Large intestine (tissue), 3 donors: Measurements from ENCODE around the gene CAB39L. TPM values are rescaled to one million over a fixed set of nuclear protein-coding genes. Genes with fewer than 3 reads are reported as not detected.
A peak's percentile ranks its signal among the peaks of the same experiment; 100 is the strongest.

Experiments used
- DNase-seq, 2 donors: peaks; one replicate each; pipeline versions ENCODE4 v3.0.0 to v3.0.0-alpha.2; 2013
- H3K27ac ChIP-seq: one replicate; pipeline ENCODE4 v1.5.1; 2013; ENCODE audit warnings: low read length
- H3K27me3 ChIP-seq: 2 replicates; pipeline ENCODE4 v1.6.1; 2013; ENCODE audit warnings: low read length; ENCODE audit not compliant: control insufficient read depth, insufficient read depth
- H3K36me3 ChIP-seq: 2 replicates; pipeline ENCODE4 v1.6.1; 2013; ENCODE audit warnings: low read length; ENCODE audit not compliant: control insufficient read depth, insufficient read depth
- H3K4me1 ChIP-seq: one replicate; pipeline ENCODE4 v1.6.1; 2013; ENCODE audit warnings: low read length; ENCODE audit not compliant: control insufficient read depth, insufficient read depth
- H3K4me3 ChIP-seq: one replicate; pipeline ENCODE4 v1.5.1; 2013; ENCODE audit warnings: low read length
- H3K9me3 ChIP-seq: one replicate; pipeline ENCODE4 v1.6.1; 2013; ENCODE audit warnings: mild to moderate bottlenecking, low read depth, low read length, moderate library complexity; ENCODE audit not compliant: control insufficient read depth
- WGBS: methylation state at CpG from one replicate; pipeline ENCODE4 v1.1.5; 2013; ENCODE audit warnings: low lambda C conversion rate; ENCODE audit not compliant: insufficient coverage; 5-methylcytosine and 5-hydroxymethylcytosine counted together
- polyA plus RNA-seq: library from polyadenylated mRNA; unstranded; fragments of 120-200 nt; gene quantifications from one replicate; pipeline ENCODE4 v1.2.1, GENCODE V29; 2013

Gene CAB39L
- polyA plus RNA-seq, 1 donor: 7.8 TPM

DNA sequence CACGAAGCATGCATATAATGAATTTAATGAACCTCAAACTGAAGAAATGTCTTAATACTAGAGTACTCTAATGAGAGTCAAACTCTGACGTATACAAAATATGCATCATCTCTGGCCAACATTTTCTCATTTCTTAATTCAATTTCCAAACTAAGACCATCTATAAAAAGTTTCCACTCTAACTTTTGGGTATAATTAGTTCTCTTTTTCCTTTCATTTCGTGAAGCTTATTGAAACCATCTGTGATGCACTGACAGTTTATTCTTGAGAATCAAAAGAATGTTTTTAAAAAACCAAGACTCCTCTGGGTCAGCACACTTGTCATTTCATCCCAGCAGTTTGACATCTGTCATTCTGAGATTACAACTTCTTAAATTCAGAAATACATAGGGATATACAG lies 90.0 kb downstream of the CAB39L start:
- Histone ChIP-seq H3K27me3 (no peaks in the 10 kb centered on the region), H3K27ac (no peak overlapping the region), H3K4me1 (no peaks in the 10 kb centered on the region), H3K9me3 (peaks cover 7% of the 10 kb centered on the region), H3K36me3 (no peaks in the 10 kb centered on the region), H3K4me3 (no peak overlapping the region)
- DNase-seq: no peak
- 100% methylated on average over 2 of the region's 3 CpGs for WGBS

GRCh38 chr13:49351871-49352270 lies 92.0 kb downstream of the CAB39L start:
- H3K27me3 ChIP-seq: no peaks in the 10 kb centered on the region
- 100% methylated on average over 2 of the region's 2 CpGs for WGBS
- no peak overlapping the region for H3K27ac ChIP-seq
- peaks cover 7% of the 10 kb centered on the region for H3K9me3 ChIP-seq
- no peak overlapping the region for H3K4me3 ChIP-seq
- H3K36me3 ChIP-seq: no peaks in the 10 kb centered on the region
- DNase-seq: no peak
- H3K4me1 ChIP-seq: no peaks in the 10 kb centered on the region

DNA sequence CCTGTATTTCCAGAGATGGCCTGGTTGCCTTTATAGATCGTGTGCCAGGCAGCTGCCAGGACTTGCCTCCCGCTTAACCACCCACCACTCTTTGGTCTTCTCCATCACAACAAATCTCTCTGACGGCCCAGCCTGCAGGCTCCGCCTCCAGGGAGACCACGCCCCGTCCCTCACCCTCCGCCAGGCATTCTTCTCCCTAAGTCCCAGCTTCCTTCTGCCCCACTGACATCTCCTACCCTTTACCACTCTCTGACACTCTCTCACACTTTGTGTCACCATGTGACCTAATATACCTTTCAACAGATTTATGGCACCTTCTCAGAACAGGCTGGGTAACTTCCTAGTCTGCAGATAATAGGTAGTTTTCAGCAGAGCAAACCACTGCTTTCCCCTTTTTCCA lies 95.1 kb downstream of the CAB39L start:
- Histone ChIP-seq H3K27ac (no peak overlapping the region), H3K4me3 (no peak overlapping the region), H3K4me1 (no peaks in the 10 kb centered on the region), H3K27me3 (no peaks in the 10 kb centered on the region), H3K9me3 (no peaks in the 10 kb centered on the region), H3K36me3 (no peaks in the 10 kb centered on the region)
- 27% methylated on average over 4 of the region's 7 CpGs for WGBS
- peak; percentile 78 to 87 for DNase-seq

DNA sequence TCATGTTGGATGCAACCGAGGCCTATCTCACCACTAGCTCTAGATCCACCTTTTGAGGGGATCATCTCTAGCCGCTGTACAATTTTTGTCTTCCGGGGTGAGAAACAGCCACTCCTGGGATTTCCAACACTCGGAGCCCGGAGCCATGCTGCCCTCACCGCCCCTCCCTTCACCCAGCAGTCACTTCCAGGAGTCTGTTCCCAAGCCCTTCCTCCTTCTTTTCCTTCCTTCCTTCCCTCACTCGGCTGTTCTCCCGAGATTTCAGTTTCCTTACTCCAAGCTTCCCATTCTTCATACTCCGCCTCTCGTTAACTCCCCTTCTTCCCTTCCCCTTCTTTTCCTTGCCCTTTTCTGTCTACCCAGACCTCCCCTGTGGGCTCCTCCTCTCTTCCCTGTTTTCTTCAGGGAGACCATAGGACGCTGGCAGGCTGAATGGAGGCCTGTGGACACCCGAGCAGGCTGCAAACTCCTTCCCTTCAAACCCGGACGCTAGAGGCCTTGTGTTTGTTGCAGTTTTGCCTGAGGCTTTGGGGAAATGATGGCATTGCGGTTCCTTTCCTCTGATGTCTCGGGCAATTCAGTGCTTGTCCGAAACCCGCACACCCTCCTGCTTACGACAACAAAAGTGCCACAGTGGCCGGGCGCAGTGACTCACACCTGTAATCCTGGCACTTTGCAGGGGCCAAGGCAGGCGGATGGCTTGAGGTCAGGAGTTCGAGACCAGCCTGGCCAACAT lies 96.0 kb downstream of the CAB39L start:
- H3K27me3 ChIP-seq: no peaks in the 10 kb centered on the region
- no peaks in the 10 kb centered on the region for H3K36me3 ChIP-seq
- DNase-seq: no peak
- no peaks in the 10 kb centered on the region for H3K9me3 ChIP-seq
- no peak overlapping the region for H3K4me3 ChIP-seq
- H3K27ac ChIP-seq: no peak overlapping the region
- no peaks in the 10 kb centered on the region for H3K4me1 ChIP-seq
- 97% methylated on average over 8 of the region's 23 CpGs for WGBS

DNA sequence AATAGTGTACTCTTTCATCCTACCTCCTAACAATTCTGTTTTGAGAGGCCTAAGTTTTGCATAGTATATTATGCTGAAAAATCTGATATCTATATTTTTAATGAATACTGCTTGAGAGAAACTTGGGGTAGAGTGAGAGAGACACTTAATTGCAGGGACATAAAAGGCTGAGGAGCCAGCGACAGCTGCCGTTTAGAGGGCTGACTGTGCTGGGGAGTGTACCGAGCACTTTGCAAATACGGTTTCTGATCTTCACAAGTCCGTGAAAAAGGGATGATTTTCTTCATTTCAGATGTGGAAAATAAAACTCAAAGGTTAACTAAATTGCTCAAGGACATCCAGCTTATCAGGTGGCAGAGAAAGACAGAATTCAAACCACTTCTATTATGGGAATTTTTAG lies 97.4 kb downstream of the CAB39L start:
- WGBS: no CpG with 5 or more reads among the region's 5 CpGs
- no peak for DNase-seq
- Histone ChIP-seq H3K4me3 (no peak overlapping the region), H3K9me3 (no peaks in the 10 kb centered on the region), H3K36me3 (no peaks in the 10 kb centered on the region), H3K27ac (no peak overlapping the region), H3K27me3 (no peaks in the 10 kb centered on the region), H3K4me1 (no peaks in the 10 kb centered on the region)

GRCh38 chr13:49343731-49344130 lies 100.1 kb downstream of the CAB39L start:
- no peak overlapping the region for H3K27ac ChIP-seq
- H3K4me1 ChIP-seq: no peaks in the 10 kb centered on the region
- H3K9me3 ChIP-seq: no peaks in the 10 kb centered on the region
- no peaks in the 10 kb centered on the region for H3K36me3 ChIP-seq
- no peak for DNase-seq
- no peaks in the 10 kb centered on the region for H3K27me3 ChIP-seq
- 20% methylated on average over 1 of the region's 2 CpGs for WGBS
- H3K4me3 ChIP-seq: no peak overlapping the region

GRCh38 chr13:49343255-49343654 lies 100.6 kb downstream of the CAB39L start:
- Histone ChIP-seq H3K27ac (no peak overlapping the region), H3K4me3 (no peak overlapping the region), H3K36me3 (no peaks in the 10 kb centered on the region), H3K4me1 (no peaks in the 10 kb centered on the region), H3K27me3 (no peaks in the 10 kb centered on the region), H3K9me3 (no peaks in the 10 kb centered on the region)
- DNase-seq: peak; percentile 9 to 31
- no CpG with 5 or more reads among the region's 3 CpGs for WGBS

GRCh38 chr13:49342454-49342853 lies 101.4 kb downstream of the CAB39L start:
- Histone ChIP-seq H3K4me3 (no peak overlapping the region), H3K36me3 (no peaks in the 10 kb centered on the region), H3K9me3 (no peaks in the 10 kb centered on the region), H3K27ac (no peak overlapping the region), H3K4me1 (no peaks in the 10 kb centered on the region), H3K27me3 (no peaks in the 10 kb centered on the region)
- DNase-seq: no peak
- WGBS: no CpG with 5 or more reads among the region's 2 CpGs

- Histone ChIP-seq H3K9me3 (no peaks in the 10 kb centered on the region), H3K36me3 (no peaks in the 10 kb centered on the region), H3K27me3 (no peaks in the 10 kb centered on the region), H3K27ac (no peak overlapping the region), H3K4me3 (no peak overlapping the region), H3K4me1 (no peaks in the 10 kb centered on the region)
- DNase-seq: no peak
Observed at GRCh38 chr13:49341941-49342340, 101.9 kb downstream of the CAB39L start.

DNA sequence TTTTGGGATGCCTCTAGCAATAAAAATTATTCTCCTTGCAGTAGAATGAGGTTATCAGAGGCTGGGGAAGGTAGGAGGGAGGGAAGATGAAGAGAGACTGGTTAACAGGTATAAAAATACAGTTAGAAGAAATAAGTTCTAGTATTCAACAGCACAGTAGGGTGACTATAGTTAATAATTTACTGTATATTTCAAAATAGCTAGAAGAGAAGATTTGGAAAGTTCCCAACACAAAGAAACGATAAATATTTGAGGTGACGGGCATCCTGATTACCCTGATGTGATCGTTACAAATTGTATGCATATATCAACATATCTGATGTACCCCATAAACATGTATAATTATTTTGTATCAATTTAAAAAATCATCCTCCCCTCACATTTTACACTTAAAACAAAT lies 102.3 kb downstream of the CAB39L start:
- Histone ChIP-seq H3K4me3 (no peak overlapping the region), H3K36me3 (no peaks in the 10 kb centered on the region), H3K27ac (no peak overlapping the region), H3K9me3 (no peaks in the 10 kb centered on the region), H3K4me1 (no peaks in the 10 kb centered on the region), H3K27me3 (no peaks in the 10 kb centered on the region)
- WGBS: no CpG with 5 or more reads among the region's 3 CpGs
- DNase-seq: no peak

DNA sequence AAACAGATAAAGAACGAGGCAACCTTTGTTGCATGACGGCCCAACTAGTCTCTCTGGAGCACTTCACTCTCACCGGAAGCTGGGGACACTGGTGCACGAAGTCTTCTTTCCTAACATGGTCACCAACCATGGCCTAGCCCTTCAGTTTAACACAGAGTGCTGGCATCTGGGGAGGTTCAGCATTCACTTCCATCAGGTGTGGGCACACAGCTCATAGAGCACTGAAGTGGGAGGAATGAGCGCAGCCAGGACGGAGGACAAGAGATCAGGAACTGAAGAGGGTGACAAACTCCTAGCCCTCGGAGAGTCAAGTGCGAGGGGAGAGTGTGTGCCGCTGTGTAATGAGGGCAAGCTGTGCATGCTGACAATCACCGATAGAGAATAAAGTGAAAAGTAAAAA lies 103.7 kb downstream of the CAB39L start:
- no peak overlapping the region for H3K27ac ChIP-seq
- H3K36me3 ChIP-seq: no peaks in the 10 kb centered on the region
- no peaks in the 10 kb centered on the region for H3K27me3 ChIP-seq
- WGBS: 96% methylated on average over 4 of the region's 10 CpGs
- H3K9me3 ChIP-seq: no peaks in the 10 kb centered on the region
- H3K4me3 ChIP-seq: no peak overlapping the region
- peaks cover 3% of the 10 kb centered on the region for H3K4me1 ChIP-seq
- DNase-seq: no peak
